Stimulated activated CD4-positive, alpha-beta T cell treated with anti-CD3 and anti-CD28 coated beads, Interleukin-4, amount 100 ng/mL, for 1 hour (primary cell): ENCODE data around the gene CST8.
"Not testable (repeated sequence)": the region's sequence is repeated elsewhere in the genome, so short reads cannot be mapped to it uniquely, and the experiment has no call there.

Experiments used
- DNase-seq: peaks from one replicate; pipeline ENCODE4 v3.0.0-alpha.2; 2020

Gene CST8, protein sequence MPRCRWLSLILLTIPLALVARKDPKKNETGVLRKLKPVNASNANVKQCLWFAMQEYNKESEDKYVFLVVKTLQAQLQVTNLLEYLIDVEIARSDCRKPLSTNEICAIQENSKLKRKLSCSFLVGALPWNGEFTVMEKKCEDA

GRCh38 chr20:23490817-23491216, at the start of gene CST8:
TSS of gene CST8 (plus strand) at chr20:23491117. CDS start at chr20:23491668, 551 bp downstream.
- DNase-seq, result no peak

- peak; percentile 36 for DNase-seq
Observed at GRCh38 chr20:23441850-23442313, 49.0 kb upstream of the CST8 start.

GRCh38 chr20:23442436-23442835, 48.5 kb upstream of the CST8 start:
- no peak for DNase-seq

DNA sequence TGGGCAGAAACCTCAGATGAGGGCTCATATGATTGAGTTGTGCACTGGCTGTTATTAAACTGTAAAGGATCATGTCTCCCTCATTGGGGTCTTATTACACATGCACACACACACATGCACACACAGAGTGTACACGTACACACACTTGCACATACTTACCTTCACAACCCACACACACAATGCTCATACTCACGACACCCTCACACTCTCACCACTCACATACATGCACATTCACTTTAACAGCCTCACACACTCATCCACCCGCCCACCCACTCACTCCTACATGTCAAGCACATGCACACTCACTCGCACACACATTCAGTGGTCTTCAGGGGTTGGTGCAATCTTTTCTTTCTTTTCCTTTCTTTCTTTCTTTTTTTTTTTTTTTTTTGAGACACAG, 46.1 kb upstream of the CST8 start:
- DNase-seq, result no peak

- no peak for DNase-seq
Observed at GRCh38 chr20:23445596-23446217, 45.2 kb upstream of the CST8 start.

GRCh38 chr20:23446505-23446904, 44.4 kb upstream of the CST8 start:
- peak; percentile 24 for DNase-seq

- DNase-seq, result no peak
Observed at GRCh38 chr20:23448167-23448566, 42.8 kb upstream of the CST8 start.

- no peak for DNase-seq
Observed at GRCh38 chr20:23449421-23449820, 41.5 kb upstream of the CST8 start.

GRCh38 chr20:23450877-23451276, 40.0 kb upstream of the CST8 start:
- DNase-seq, result no peak

DNA sequence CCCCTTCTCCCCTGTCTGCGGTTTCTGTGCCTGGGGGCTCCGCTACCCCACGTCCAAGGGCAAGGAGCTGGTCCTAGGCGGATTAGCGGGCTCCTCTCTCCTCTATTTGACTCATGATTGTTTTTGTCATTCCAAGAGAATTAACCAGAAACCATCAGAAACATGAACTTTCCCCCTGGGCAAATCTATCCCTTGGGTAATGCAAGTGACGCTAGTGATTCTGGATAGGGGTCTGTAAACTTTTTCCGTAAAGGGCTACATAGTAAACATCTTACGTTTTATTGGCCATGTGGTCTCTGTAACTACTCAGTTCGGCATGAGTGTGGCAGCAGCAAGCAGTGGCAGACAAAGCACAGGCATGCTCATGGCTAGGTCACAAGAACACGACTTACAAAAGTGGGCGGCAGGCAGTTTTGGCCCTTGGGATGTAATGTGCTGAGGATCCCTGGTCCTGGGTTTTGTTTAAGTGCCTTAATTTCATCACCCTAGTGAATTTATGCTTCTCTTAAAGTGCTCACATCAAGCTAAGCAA, 38.9 kb upstream of the CST8 start:
- no peak for DNase-seq

GRCh38 chr20:23452776-23453175, 38.1 kb upstream of the CST8 start, which contains the start of gene CST11:
TSS of gene CST11 (minus strand) at chr20:23452876. CDS start at chr20:23452811, 65 bp downstream.
- no peak for DNase-seq

GRCh38 chr20:23453549-23454543, 37.1 kb upstream of the CST8 start:
- DNase-seq, result no peak

GRCh38 chr20:23454816-23455215, 36.1 kb upstream of the CST8 start:
- DNase-seq, result no peak

- no peak for DNase-seq
Observed at GRCh38 chr20:23455639-23456038, 35.3 kb upstream of the CST8 start.

DNA sequence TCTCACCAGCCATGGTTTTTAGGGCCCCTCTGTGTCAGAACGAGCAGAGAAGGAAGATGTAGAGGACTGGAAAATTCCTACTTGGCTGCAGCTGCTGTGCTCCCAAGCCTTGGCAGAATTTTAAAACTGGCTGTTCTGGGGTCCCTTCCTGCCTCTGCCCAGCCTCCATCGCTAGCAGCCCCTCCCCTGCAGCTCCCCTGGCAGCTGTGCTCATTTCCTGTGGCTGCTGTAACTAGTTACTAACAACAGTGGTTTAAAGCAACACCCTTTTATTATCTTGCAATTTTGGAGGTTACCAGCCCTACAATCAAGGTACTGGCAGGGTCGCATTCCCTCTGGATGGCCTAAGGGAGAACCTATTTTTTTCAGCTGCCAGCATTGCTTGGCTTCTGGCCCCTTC, 34.5 kb upstream of the CST8 start:
- no peak for DNase-seq

- DNase-seq, result no peak
Observed at GRCh38 chr20:23456873-23457272, 34.0 kb upstream of the CST8 start.

- no peak for DNase-seq
Observed at GRCh38 chr20:23459461-23460150, 31.3 kb upstream of the CST8 start.

DNA sequence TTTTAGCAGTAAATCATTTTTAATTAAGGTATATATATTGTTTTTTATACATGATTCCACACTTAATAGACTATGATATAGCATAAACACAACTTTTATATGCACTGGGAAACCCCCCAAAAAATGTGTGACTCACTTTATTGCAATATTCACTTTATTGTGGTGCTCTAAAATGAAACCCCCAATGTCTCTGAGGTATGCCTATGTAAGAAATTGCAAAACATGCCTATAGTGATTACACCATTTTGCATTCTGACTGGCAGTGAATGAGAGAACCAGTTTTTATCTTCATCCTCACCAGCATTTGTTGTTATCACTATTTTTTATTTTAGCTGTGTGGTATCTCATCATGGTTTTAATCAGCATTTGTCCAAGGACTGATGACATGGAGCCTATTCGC, 29.7 kb upstream of the CST8 start:
- no peak for DNase-seq

DNA sequence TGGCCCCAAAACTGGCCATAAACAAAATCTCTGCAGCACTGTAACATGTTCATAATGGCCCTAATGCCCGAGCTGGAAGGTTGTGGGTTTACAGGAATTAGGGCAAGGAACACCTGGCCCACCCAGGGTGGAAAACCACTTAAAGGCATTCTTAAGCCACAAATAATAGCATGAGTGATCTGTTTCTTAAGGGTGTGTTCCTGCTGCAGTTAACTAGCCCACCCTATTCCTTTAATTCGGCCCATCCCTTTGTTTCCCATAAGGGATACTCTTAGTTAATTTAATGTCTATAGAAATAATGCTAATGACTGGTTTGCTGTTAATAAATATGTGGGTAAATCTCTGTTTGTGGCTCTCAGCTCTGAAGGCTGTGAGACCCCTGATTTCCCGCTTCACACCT, 24.0 kb upstream of the CST8 start:
- DNase-seq, result not testable (repeated sequence)

GRCh38 chr20:23472306-23472705, 18.6 kb upstream of the CST8 start:
- DNase-seq, result not testable (repeated sequence)

GRCh38 chr20:23473293-23473692, 17.6 kb upstream of the CST8 start:
- not testable (repeated sequence) for DNase-seq

DNA sequence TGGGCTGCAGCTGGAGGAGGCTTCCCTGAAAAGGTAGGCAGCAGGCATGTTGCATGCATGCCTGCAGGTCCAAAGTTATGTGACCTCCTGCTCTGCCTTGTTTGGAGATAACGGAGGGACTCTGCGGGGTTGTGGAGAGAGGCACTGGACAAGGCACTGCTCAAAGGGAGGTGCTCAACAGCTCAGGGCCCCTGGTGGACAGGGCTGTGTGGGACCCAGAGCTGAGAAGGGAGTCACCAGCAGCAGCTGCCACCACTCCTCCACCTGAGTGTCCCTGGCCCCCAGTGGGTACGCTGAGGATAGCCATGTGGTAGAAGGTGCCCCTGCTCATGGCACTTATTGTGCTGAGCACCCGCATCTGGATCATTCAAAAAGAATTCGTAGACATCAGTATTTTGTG, 15.5 kb upstream of the CST8 start:
- no peak for DNase-seq
